Fibroblast of lung (primary cell): Measurements from ENCODE around the gene PDLIM3.

ENCODE experiments used
- CTCF ChIP-seq, 2 donors: IDR thresholded peaks in 1 of 2; conservative IDR thresholded peaks in 1 of 2; 1 replicate in 1 of 2; 2 replicates in 1 of 2; pipeline ENCODE4 v1.5.1; 2011 to 2012; ENCODE audit warnings: low read length in 2 of 2, control low read depth in 1 of 2, inconsistent platforms in 1 of 2, low read depth in 1 of 2, mild to moderate bottlenecking in 1 of 2
- EZH2 ChIP-seq: IDR thresholded peaks from 2 replicates; pipeline ENCODE4 v1.5.1; 2012; ENCODE audit warnings: low read length, control low read depth, mild to moderate bottlenecking; ENCODE audit errors: missing control alignments

- TF ChIP-seq CTCF (conservative IDR thresholded peaks at IDR 0.05 in 1 of 2, IDR thresholded peaks at IDR 0.05 in 1 of 2; ENCODE audit: low read depth in 1 of 2, low read length in 2 of 2): no peak
- no peak for TF ChIP-seq EZH2
Observed at GRCh38 chr4:185518069-185518468, 17.2 kb downstream of the PDLIM3 start.
